C4-2B (cell line): ENCODE results near the gene MTRF1.

ENCODE experiments used
- CTCF ChIP-seq: fragments of 450-650 bp; conservative IDR thresholded peaks from 2 replicates; pipeline ENCODE4 v1.5.1; 2017; ENCODE audit warnings: mild to moderate bottlenecking
- ZFX ChIP-seq: fragments of 450-650 bp; IDR thresholded peaks from 2 replicates; pipeline ENCODE4 v1.6.1; 2017

- TF ChIP-seq CTCF, result no peak
- TF ChIP-seq ZFX, result no peak
These were observed 23.0 kb upstream of the MTRF1 start for GRCh38 chr13:41286370-41286769.
